ENCODE results near the gene RSBN1L. TPM values are rescaled to one million over a fixed set of nuclear protein-coding genes. Genes with fewer than 3 reads are reported as not detected.
A peak's percentile ranks its signal among the peaks of the same experiment; 100 is the strongest.

Gene RSBN1L
- total RNA-seq, 1 experiment from 2014 or later: 21.4 TPM

DNA sequence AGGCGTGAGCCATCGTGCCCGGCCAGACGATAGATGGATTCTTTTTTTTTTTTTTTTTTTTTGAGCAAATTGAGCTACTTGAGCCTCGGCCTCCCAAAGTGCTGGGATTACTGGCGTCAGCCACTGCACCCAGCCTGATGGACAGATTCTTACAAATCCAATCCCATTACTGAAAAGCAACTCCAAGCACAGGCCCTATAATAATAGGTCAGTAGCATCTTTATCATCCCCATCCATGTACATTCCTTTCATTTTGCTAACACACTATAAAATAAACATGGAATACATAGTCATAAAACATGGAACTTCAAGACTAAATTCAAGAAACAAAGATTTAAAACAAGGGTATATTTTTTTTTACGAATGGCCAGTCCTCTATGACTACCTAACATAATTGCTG, 16.0 kb upstream of the RSBN1L start:
- H3K36me3 ChIP-seq (ENCODE audit: control insufficient read depth, insufficient read depth, low read length): peaks cover 3% of the 10 kb centered on the region
- no peak overlapping the region for H3K4me3 ChIP-seq (ENCODE audit: low read depth, low read length)
- no TSS peak for BruUV-seq (replicated peaks)
- H3K27ac Mint-ChIP-seq (ENCODE audit: unreplicated experiment): no peak overlapping the region
- H3K27me3 ChIP-seq (replicated peaks; ENCODE audit: control insufficient read depth, insufficient read depth, low read length): no peaks in the 10 kb centered on the region
- no peak for TF ChIP-seq CTCF (IDR thresholded peaks at IDR 0.05; ENCODE audit: insufficient read depth in 1 of 2, low read depth in 1 of 2, low read length in 1 of 2, severe bottlenecking in 1 of 2, unreplicated experiment in 1 of 2)
- H3K4me3 Mint-ChIP-seq (ENCODE audit: unreplicated experiment): no peak overlapping the region
- ChIA-PET POLR2A (no interaction called here), CTCF (no interaction called here)
- H3K36me3 Mint-ChIP-seq (ENCODE audit: insufficient read depth, unreplicated experiment): peaks cover 35% of the 10 kb centered on the region
- no peaks in the 10 kb centered on the region for H3K27me3 Mint-ChIP-seq (ENCODE audit: insufficient read depth, unreplicated experiment)
- intact Hi-C loops (cut with micrococcal nuclease; ENCODE audit: unreplicated experiment): no loop called here
- peaks cover 24% of the 10 kb centered on the region for H3K4me1 Mint-ChIP-seq (ENCODE audit: low read depth, unreplicated experiment)
- H3K4me1 ChIP-seq: peaks cover 43% of the 10 kb centered on the region
- DNase-seq: no peak
- no peaks in the 10 kb centered on the region for H3K9me3 ChIP-seq
- H3K9me3 Mint-ChIP-seq (ENCODE audit: unreplicated experiment): no peaks in the 10 kb centered on the region

GRCh38 chr7:77684030-77684429, 12.2 kb upstream of the RSBN1L start:
- peak overlapping the region; percentile 4 for H3K27ac Mint-ChIP-seq (ENCODE audit: unreplicated experiment)
- CTCF ChIA-PET: no interaction called here
- H3K4me1 Mint-ChIP-seq (ENCODE audit: low read depth, unreplicated experiment): peaks cover 38% of the 10 kb centered on the region
- POLR2A ChIA-PET: no interaction called here
- H3K9me3 Mint-ChIP-seq (ENCODE audit: unreplicated experiment): no peaks in the 10 kb centered on the region
- peak; percentile 33 to 46 for DNase-seq
- BruUV-seq (replicated peaks): no TSS peak
- peaks cover 45% of the 10 kb centered on the region for H3K36me3 Mint-ChIP-seq (ENCODE audit: insufficient read depth, unreplicated experiment)
- H3K9me3 ChIP-seq: no peaks in the 10 kb centered on the region
- H3K4me1 ChIP-seq: peaks cover 57% of the 10 kb centered on the region
- H3K4me3 ChIP-seq (ENCODE audit: low read depth, low read length): no peak overlapping the region
- no peak overlapping the region for H3K4me3 Mint-ChIP-seq (ENCODE audit: unreplicated experiment)
- H3K27me3 ChIP-seq (replicated peaks; ENCODE audit: control insufficient read depth, insufficient read depth, low read length): no peaks in the 10 kb centered on the region
- no peaks in the 10 kb centered on the region for H3K27me3 Mint-ChIP-seq (ENCODE audit: insufficient read depth, unreplicated experiment)
- peaks cover 4% of the 10 kb centered on the region for H3K36me3 ChIP-seq (ENCODE audit: control insufficient read depth, insufficient read depth, low read length)
- intact Hi-C loops (cut with micrococcal nuclease; ENCODE audit: unreplicated experiment): no loop called here
- no peak for TF ChIP-seq CTCF (IDR thresholded peaks at IDR 0.05; ENCODE audit: insufficient read depth in 1 of 2, low read depth in 1 of 2, low read length in 1 of 2, severe bottlenecking in 1 of 2, unreplicated experiment in 1 of 2)

DNA sequence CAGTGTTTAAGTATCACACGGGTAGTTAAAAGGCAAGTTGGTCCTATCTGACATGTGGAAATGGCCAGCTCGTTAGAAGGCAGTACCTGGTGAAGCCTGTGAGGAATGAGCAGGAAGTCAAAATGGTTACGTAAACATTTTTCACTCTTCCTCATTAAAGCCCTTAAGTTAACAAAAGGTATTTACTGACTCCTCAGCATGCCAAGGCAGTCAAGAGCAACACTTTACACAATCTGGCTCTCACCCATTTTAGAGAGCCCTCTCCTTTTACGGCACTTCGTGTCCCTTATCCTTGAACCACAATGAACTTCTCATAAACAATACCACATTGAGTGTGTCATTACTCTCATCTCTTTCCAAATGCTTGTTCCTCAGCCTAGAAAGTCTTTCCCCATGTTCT, 11.0 kb upstream of the RSBN1L start:
- POLR2A ChIA-PET: no interaction called here
- no peak for TF ChIP-seq CTCF (IDR thresholded peaks at IDR 0.05; ENCODE audit: insufficient read depth in 1 of 2, low read depth in 1 of 2, low read length in 1 of 2, severe bottlenecking in 1 of 2, unreplicated experiment in 1 of 2)
- H3K4me3 ChIP-seq (ENCODE audit: low read depth, low read length): no peak overlapping the region

More for the DNA sequence above, 11.0 kb upstream of the RSBN1L start:
- Histone ChIP-seq H3K27me3 (replicated peaks; ENCODE audit: control insufficient read depth, insufficient read depth, low read length) (no peaks in the 10 kb centered on the region), H3K36me3 (ENCODE audit: control insufficient read depth, insufficient read depth, low read length) (peaks cover 4% of the 10 kb centered on the region), H3K9me3 (no peaks in the 10 kb centered on the region), H3K4me1 (peaks cover 49% of the 10 kb centered on the region)
- Mint-ChIP-seq H3K9me3 (ENCODE audit: unreplicated experiment) (no peaks in the 10 kb centered on the region), H3K36me3 (ENCODE audit: insufficient read depth, unreplicated experiment) (peaks cover 41% of the 10 kb centered on the region), H3K27me3 (ENCODE audit: insufficient read depth, unreplicated experiment) (no peaks in the 10 kb centered on the region), H3K27ac (ENCODE audit: unreplicated experiment) (no peak overlapping the region), H3K4me3 (ENCODE audit: unreplicated experiment) (no peak overlapping the region), H3K4me1 (ENCODE audit: low read depth, unreplicated experiment) (peaks cover 31% of the 10 kb centered on the region)
- BruUV-seq (replicated peaks): no TSS peak
- CTCF ChIA-PET: no interaction called here
- intact Hi-C loops (cut with micrococcal nuclease; ENCODE audit: unreplicated experiment): no loop called here
- DNase-seq: no peak

Measured in Caco-2 (cell line).